HFFc6 (cell line): ENCODE results near the gene C19orf47. TPM values are rescaled to one million over a fixed set of nuclear protein-coding genes. Genes with fewer than 3 reads are reported as not detected.
A peak's percentile ranks its signal among the peaks of the same experiment; 100 is the strongest.
"Not testable (repeated sequence)": the region's sequence is repeated elsewhere in the genome, so short reads cannot be mapped to it uniquely, and the experiment has no call there.

Source experiments
- DNase-seq: peaks from one replicate; pipeline ENCODE4 v3.0.0-alpha.2; 2018
- H3K27ac Mint-ChIP-seq: 2 replicates; pipeline ENCODE4 v1.8.0; 2020; ENCODE audit warnings: mild to moderate bottlenecking, mixed read lengths
- H3K27me3 Mint-ChIP-seq: 2 replicates; pipeline ENCODE4 v1.8.0; 2021; ENCODE audit warnings: mild to moderate bottlenecking, moderate library complexity, mixed read lengths; ENCODE audit not compliant: insufficient read depth
- H3K36me3 Mint-ChIP-seq: 2 replicates; pipeline ENCODE4 v1.8.0; 2021; ENCODE audit warnings: low read depth, mixed read lengths
- H3K4me1 Mint-ChIP-seq: 2 replicates; pipeline ENCODE4 v1.8.0; 2020; ENCODE audit warnings: low read depth, mixed read lengths
- H3K4me3 Mint-ChIP-seq: 2 replicates; pipeline ENCODE4 v1.8.0; 2020; ENCODE audit warnings: mild to moderate bottlenecking, moderate library complexity, mixed read lengths
- H3K9me3 Mint-ChIP-seq: 2 replicates; pipeline ENCODE4 v1.8.0; 2020; ENCODE audit warnings: mild to moderate bottlenecking, mixed read lengths
- total RNA-seq, 6 experiments: library from RNA; stranded (reverse); fragmentation: NEBNext Ultra II Directional; extraction: Animal tissue kit (Norgen Biotek cat#: 25700); gene quantifications; 2 replicates in 1 of 6; 3 replicates in 5 of 6; pipeline ENCODE4 v1.2.3, GENCODE V29; 2021
- TF ChIP-seq, protein P1 (sequence below): fragments of 200-600 bp; sonication (generic); IDR thresholded peaks from 2 replicates; pipeline ENCODE4 v1.5.0; 2021; ENCODE audit warnings: antibody characterized with exemption, mild to moderate bottlenecking

C19orf47 gene
- total RNA-seq, 6 experiments from 2014 or later = 15.8 to 20.0 (median 18.5) TPM

GRCh38 chr19:40335101-40335500 lies 13.1 kb downstream of the C19orf47 start:
- TF ChIP-seq, protein P1, sequence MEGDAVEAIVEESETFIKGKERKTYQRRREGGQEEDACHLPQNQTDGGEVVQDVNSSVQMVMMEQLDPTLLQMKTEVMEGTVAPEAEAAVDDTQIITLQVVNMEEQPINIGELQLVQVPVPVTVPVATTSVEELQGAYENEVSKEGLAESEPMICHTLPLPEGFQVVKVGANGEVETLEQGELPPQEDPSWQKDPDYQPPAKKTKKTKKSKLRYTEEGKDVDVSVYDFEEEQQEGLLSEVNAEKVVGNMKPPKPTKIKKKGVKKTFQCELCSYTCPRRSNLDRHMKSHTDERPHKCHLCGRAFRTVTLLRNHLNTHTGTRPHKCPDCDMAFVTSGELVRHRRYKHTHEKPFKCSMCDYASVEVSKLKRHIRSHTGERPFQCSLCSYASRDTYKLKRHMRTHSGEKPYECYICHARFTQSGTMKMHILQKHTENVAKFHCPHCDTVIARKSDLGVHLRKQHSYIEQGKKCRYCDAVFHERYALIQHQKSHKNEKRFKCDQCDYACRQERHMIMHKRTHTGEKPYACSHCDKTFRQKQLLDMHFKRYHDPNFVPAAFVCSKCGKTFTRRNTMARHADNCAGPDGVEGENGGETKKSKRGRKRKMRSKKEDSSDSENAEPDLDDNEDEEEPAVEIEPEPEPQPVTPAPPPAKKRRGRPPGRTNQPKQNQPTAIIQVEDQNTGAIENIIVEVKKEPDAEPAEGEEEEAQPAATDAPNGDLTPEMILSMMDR = no peak
- Mint-ChIP-seq H3K36me3 (peaks cover 22% of the 10 kb centered on the region; the same call in 1 of the 2 replicates), H3K27me3 (no peaks in the 10 kb centered on the region; the same call in 1 of the 2 replicates), H3K9me3 (no peaks in the 10 kb centered on the region), H3K4me1 (0 out of 2 replicates have a peak, but pooled peaks cover 5% of the 10 kb centered on the region), H3K27ac (no peak overlapping the region), H3K4me3 (no peak overlapping the region)
- no peak for DNase-seq

DNA sequence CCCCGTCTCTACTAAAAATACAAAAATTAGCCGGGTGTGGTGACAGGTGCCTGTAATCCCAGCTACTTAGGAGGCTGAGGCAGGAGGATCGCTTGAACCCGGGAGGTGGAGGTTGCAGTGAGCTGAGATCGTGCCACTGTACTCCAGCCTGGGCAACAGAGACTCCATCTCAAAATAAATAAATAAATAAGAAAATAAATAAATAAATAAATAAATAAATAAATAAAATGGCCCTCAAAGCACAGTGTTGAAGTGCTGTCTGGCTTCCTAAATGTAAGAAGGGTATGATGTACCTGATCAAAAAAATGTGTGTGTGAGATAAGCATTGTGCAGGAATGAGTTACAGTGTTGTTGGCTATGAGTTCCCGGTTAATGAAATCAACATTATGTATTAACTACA lies 15.1 kb downstream of the C19orf47 start:
- H3K27ac Mint-ChIP-seq, H3K9me3 Mint-ChIP-seq, H3K27me3 Mint-ChIP-seq, H3K4me3 Mint-ChIP-seq, DNase-seq, H3K4me1 Mint-ChIP-seq: not testable (repeated sequence)
- peaks cover 13% of the 10 kb centered on the region; the same call in 1 of the 2 replicates for H3K36me3 Mint-ChIP-seq

- DNase-seq = no peak
Measured at GRCh38 chr19:40332669-40333068, 15.5 kb downstream of the C19orf47 start.

GRCh38 chr19:40331052-40331451 lies 17.1 kb downstream of the C19orf47 start:
- Mint-ChIP-seq H3K4me1 (0 out of 2 replicates have a peak, but pooled peaks cover under 1% of the 10 kb centered on the region), H3K36me3 (peaks cover 11% of the 10 kb centered on the region; the same call in 1 of the 2 replicates), H3K9me3 (no peaks in the 10 kb centered on the region), H3K27me3 (no peaks in the 10 kb centered on the region; the same call in 1 of the 2 replicates), H3K27ac (no peak overlapping the region), H3K4me3 (no peak overlapping the region)
- no peak for DNase-seq
- TF ChIP-seq, protein P1 = no peak

More at GRCh38 chr19:40332669-40333068, 15.5 kb downstream of the C19orf47 start:
- H3K4me3 Mint-ChIP-seq = no peak overlapping the region
- no peak overlapping the region for H3K27ac Mint-ChIP-seq
- peaks cover 13% of the 10 kb centered on the region; the same call in 1 of the 2 replicates for H3K36me3 Mint-ChIP-seq
- TF ChIP-seq, protein P1 = no peak
- no peaks in the 10 kb centered on the region; the same call in 1 of the 2 replicates for H3K27me3 Mint-ChIP-seq
- H3K9me3 Mint-ChIP-seq = no peaks in the 10 kb centered on the region
- H3K4me1 Mint-ChIP-seq = 0 out of 2 replicates have a peak, but pooled peaks cover 5% of the 10 kb centered on the region

GRCh38 chr19:40326201-40326600 lies 22.0 kb downstream of the C19orf47 start:
- Mint-ChIP-seq H3K27me3 (peaks cover 1% of the 10 kb centered on the region; the same call in 1 of the 2 replicates), H3K36me3 (peaks cover 20% of the 10 kb centered on the region), H3K4me3 (no peak overlapping the region), H3K27ac (no peak overlapping the region), H3K9me3 (no peaks in the 10 kb centered on the region), H3K4me1 (peaks cover 19% of the 10 kb centered on the region)
- DNase-seq = no peak
- TF ChIP-seq, protein P1 = no peak

DNA sequence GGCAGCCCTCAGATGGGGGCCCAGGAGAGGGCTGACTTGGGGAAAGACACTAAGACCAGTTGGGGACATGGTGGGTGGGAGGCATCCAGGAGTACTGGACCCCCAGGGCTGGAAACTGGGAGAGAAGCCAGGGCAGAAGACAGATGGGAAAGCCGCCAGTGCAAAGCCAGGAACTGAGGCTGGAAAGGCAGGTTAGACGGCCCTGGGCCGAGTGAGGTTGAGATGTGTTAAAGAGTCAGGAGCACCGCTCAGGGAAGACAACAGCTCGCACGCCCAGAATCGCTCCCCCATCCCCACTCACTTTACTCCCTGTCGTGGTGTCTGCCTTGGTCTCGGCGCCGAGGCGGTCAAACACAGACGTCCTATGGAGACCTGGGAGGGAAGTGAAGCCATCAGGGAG lies 24.5 kb downstream of the C19orf47 start:
- H3K4me1 Mint-ChIP-seq = peaks cover 19% of the 10 kb centered on the region
- DNase-seq = no peak
- H3K27me3 Mint-ChIP-seq = peaks cover 3% of the 10 kb centered on the region
- no peaks in the 10 kb centered on the region for H3K9me3 Mint-ChIP-seq
- peaks cover 20% of the 10 kb centered on the region for H3K36me3 Mint-ChIP-seq
- H3K27ac Mint-ChIP-seq = peak overlapping the region; percentile 43
- TF ChIP-seq, protein P1 = no peak
- H3K4me3 Mint-ChIP-seq = no peak overlapping the region
